Measurements from ENCODE around the gene ASAP2.

ASAP2 gene

GRCh38 chr2:9330612-9331270, 124.1 kb downstream of the ASAP2 start:
- H3K36me3 ChIP-seq (replicated peaks in 1 of 2; ENCODE audit: control insufficient read depth in 2 of 2, insufficient read depth in 2 of 2, low read length in 2 of 2) = peaks cover 18 to 91% of the 10 kb centered on the region in 2 donors
- H3K4me1 ChIP-seq (ENCODE audit: control insufficient read depth in 2 of 2, insufficient read depth in 1 of 2, low read depth in 1 of 2, low read length in 2 of 2) = peaks cover 0 to 2% of the 10 kb centered on the region in 2 donors
- H3K4me2 ChIP-seq (ENCODE audit: insufficient read depth, low read length, poor library complexity, severe bottlenecking) = no peak overlapping the region
- no peak overlapping the region for H3K23ac ChIP-seq (ENCODE audit: low read depth, low read length, poor library complexity)
- no peaks in the 10 kb centered on the region for H3K9me3 ChIP-seq (replicated peaks in 1 of 2; ENCODE audit: control insufficient read depth in 2 of 2, insufficient read depth in 1 of 2, low read depth in 1 of 2, low read length in 2 of 2)
- H2BK12ac ChIP-seq (ENCODE audit: low read length) = no peak overlapping the region
- H2BK15ac ChIP-seq (ENCODE audit: low read length) = no peak overlapping the region
- no peak overlapping the region for H3K4ac ChIP-seq (ENCODE audit: low read length)
- no peak overlapping the region for H3K27ac ChIP-seq (replicated peaks; ENCODE audit: low read length)
- no CpG with 5 or more reads among the region's 19 CpGs for WGBS, 2 donors (ENCODE audit: extremely low coverage in 2 of 2, insufficient read length in 2 of 2, insufficient replicate concordance in 1 of 2)
- no peak overlapping the region for H2AK5ac ChIP-seq (ENCODE audit: low read depth, low read length)
- H2BK5ac ChIP-seq (ENCODE audit: low read length) = no peak overlapping the region
- H2AFZ ChIP-seq (ENCODE audit: low read length) = no peak overlapping the region
- no peaks in the 10 kb centered on the region for H3K79me1 ChIP-seq (ENCODE audit: low read depth, low read length)
- no peak overlapping the region for H3K18ac ChIP-seq (ENCODE audit: low read length)
- peak overlapping the region; percentile 63 for H3K14ac ChIP-seq (ENCODE audit: low read length)
- no peak overlapping the region for H4K91ac ChIP-seq (ENCODE audit: low read depth, low read length, poor library complexity)
- no peak overlapping the region for H4K8ac ChIP-seq (ENCODE audit: low read depth, low read length)
- DNase-seq (ENCODE audit: low spot score) = no peak
- H3K4me3 ChIP-seq (ENCODE audit: low read length in 2 of 2) = no peak overlapping the region
- H3K9ac ChIP-seq (ENCODE audit: low read depth, low read length, poor library complexity) = peak overlapping the region; percentile 12
- H3K27me3 ChIP-seq (ENCODE audit: control insufficient read depth in 3 of 3, insufficient read depth in 3 of 3, low read depth in 1 of 3, low read length in 3 of 3) = no peaks in the 10 kb centered on the region
- H2BK120ac ChIP-seq (ENCODE audit: low read depth, low read length) = no peak overlapping the region

DNA sequence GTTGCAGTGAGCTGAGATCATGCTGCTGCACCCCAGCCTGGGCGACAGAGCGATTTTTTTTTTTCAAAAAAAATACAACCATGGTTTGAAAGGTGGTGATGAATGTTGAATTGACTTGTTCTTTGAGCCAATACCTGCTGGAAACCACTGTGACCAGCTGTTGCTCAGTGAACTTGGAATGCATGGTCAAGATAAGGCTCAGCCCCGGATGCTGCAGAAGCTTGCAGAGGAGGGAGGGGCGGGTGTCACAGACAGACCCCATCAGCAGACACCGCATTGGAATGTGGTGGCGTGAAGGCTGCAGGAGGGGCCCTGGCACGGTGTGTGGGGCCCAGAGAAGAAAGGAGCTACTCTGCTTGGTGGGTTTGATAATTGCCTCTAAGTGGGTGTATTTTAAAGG, 125.1 kb downstream of the ASAP2 start:
- Histone ChIP-seq H3K36me3 (replicated peaks in 1 of 2; ENCODE audit: control insufficient read depth in 2 of 2, insufficient read depth in 2 of 2, low read length in 2 of 2) (peaks cover 20 to 94% of the 10 kb centered on the region in 2 donors), H3K4me3 (ENCODE audit: low read length in 2 of 2) (no peak overlapping the region), H3K4me2 (ENCODE audit: insufficient read depth, low read length, poor library complexity, severe bottlenecking) (no peak overlapping the region), H3K9me3 (replicated peaks in 1 of 2; ENCODE audit: control insufficient read depth in 2 of 2, insufficient read depth in 1 of 2, low read depth in 1 of 2, low read length in 2 of 2) (no peaks in the 10 kb centered on the region), H3K23ac (ENCODE audit: low read depth, low read length, poor library complexity) (no peak overlapping the region), H2BK120ac (ENCODE audit: low read depth, low read length) (no peak overlapping the region), H3K9ac (ENCODE audit: low read depth, low read length, poor library complexity) (no peak overlapping the region), H2BK5ac (ENCODE audit: low read length) (no peak overlapping the region), H3K18ac (ENCODE audit: low read length) (no peak overlapping the region), H2AK5ac (ENCODE audit: low read depth, low read length) (no peak overlapping the region), H3K27ac (replicated peaks; ENCODE audit: low read length) (no peak overlapping the region), H4K8ac (ENCODE audit: low read depth, low read length) (no peak overlapping the region), H2AFZ (ENCODE audit: low read length) (no peak overlapping the region), H4K91ac (ENCODE audit: low read depth, low read length, poor library complexity) (no peak overlapping the region), H3K27me3 (ENCODE audit: control insufficient read depth in 3 of 3, insufficient read depth in 3 of 3, low read depth in 1 of 3, low read length in 3 of 3) (no peaks in the 10 kb centered on the region), H3K14ac (ENCODE audit: low read length) (no peak overlapping the region), H3K79me1 (ENCODE audit: low read depth, low read length) (no peaks in the 10 kb centered on the region), H3K4me1 (ENCODE audit: control insufficient read depth in 2 of 2, insufficient read depth in 1 of 2, low read depth in 1 of 2, low read length in 2 of 2) (peaks cover 0 to 2% of the 10 kb centered on the region in 2 donors), H2BK15ac (ENCODE audit: low read length) (no peak overlapping the region), H3K4ac (ENCODE audit: low read length) (no peak overlapping the region), H2BK12ac (ENCODE audit: low read length) (no peak overlapping the region)
- DNase-seq (ENCODE audit: low spot score) = no peak
- no CpG with 5 or more reads among the region's 7 CpGs for WGBS, 2 donors (ENCODE audit: extremely low coverage in 2 of 2, insufficient read length in 2 of 2, insufficient replicate concordance in 1 of 2)

DNA sequence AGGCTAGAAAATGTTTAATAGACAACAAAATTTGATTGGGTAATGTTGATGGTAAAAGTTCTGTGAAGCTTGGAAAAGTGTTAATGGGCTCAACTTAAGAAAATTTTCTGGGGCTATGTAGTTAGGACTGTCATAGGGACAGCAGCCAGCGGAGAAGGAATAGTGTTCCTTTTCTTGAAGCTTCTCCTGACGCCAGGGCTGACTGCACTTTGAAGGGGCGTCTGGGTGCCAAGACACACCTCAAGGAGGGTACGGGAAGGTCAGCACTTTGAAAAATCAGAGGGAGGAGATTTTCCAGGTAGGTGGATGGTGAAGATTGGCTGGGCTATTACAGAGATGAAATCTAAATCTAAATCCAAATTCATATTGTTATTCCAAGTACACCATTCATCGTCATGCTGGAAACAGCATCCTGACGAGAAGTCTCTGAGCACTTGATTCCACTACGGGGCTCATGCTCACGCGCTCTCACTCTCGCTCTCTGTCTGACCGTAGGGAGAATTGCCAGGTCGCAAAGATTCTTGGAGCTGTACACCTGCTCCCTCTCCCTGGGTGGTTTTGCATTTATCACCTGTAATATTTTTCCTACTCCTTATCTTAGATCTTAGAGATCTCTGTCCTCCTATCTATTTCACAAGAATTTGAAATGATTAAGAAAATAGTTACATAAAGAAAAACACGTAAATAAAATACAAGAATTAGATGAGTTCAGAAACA, 125.7 kb downstream of the ASAP2 start:
- no CpG with 5 or more reads among the region's 13 CpGs for WGBS, 2 donors (ENCODE audit: extremely low coverage in 2 of 2, insufficient read length in 2 of 2, insufficient replicate concordance in 1 of 2)
- no peaks in the 10 kb centered on the region for H3K9me3 ChIP-seq (replicated peaks in 1 of 2; ENCODE audit: control insufficient read depth in 2 of 2, insufficient read depth in 1 of 2, low read depth in 1 of 2, low read length in 2 of 2)

DNA sequence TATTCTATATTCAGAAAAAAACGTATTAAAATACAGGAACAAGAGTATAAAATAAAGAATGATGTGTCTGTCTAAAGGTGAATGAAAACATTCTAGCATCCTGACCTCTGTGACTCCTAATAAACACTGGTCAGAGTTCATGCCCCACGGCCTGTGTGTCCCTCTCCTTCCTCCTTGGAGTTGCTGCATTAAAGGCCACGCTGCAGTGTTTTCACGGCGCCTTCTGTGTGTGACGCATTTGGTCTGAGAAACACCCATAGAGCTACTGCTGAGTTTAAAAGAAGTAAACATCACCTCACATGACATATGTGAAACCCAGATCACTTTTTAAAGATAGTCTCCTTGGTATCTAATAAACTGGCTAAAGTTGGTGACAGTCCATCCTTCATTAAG, 126.2 kb downstream of the ASAP2 start:
- Histone ChIP-seq H3K14ac (ENCODE audit: low read length) (no peak overlapping the region), H2BK120ac (ENCODE audit: low read depth, low read length) (no peak overlapping the region), H3K4me2 (ENCODE audit: insufficient read depth, low read length, poor library complexity, severe bottlenecking) (no peak overlapping the region), H3K4me1 (ENCODE audit: control insufficient read depth in 2 of 2, insufficient read depth in 1 of 2, low read depth in 1 of 2, low read length in 2 of 2) (peaks cover 0 to 2% of the 10 kb centered on the region in 2 donors), H2AFZ (ENCODE audit: low read length) (no peak overlapping the region), H3K27me3 (ENCODE audit: control insufficient read depth in 3 of 3, insufficient read depth in 3 of 3, low read depth in 1 of 3, low read length in 3 of 3) (no peaks in the 10 kb centered on the region), H3K4me3 (ENCODE audit: low read length in 2 of 2) (no peak overlapping the region), H3K9me3 (replicated peaks in 1 of 2; ENCODE audit: control insufficient read depth in 2 of 2, insufficient read depth in 1 of 2, low read depth in 1 of 2, low read length in 2 of 2) (no peaks in the 10 kb centered on the region), H3K18ac (ENCODE audit: low read length) (no peak overlapping the region), H3K27ac (replicated peaks; ENCODE audit: low read length) (no peak overlapping the region), H2AK5ac (ENCODE audit: low read depth, low read length) (no peak overlapping the region), H3K4ac (ENCODE audit: low read length) (no peak overlapping the region), H3K9ac (ENCODE audit: low read depth, low read length, poor library complexity) (no peak overlapping the region), H3K23ac (ENCODE audit: low read depth, low read length, poor library complexity) (no peak overlapping the region), H4K91ac (ENCODE audit: low read depth, low read length, poor library complexity) (no peak overlapping the region), H4K8ac (ENCODE audit: low read depth, low read length) (no peak overlapping the region), H3K79me1 (ENCODE audit: low read depth, low read length) (no peaks in the 10 kb centered on the region), H2BK12ac (ENCODE audit: low read length) (no peak overlapping the region), H2BK5ac (ENCODE audit: low read length) (no peak overlapping the region), H2BK15ac (ENCODE audit: low read length) (no peak overlapping the region), H3K36me3 (replicated peaks in 1 of 2; ENCODE audit: control insufficient read depth in 2 of 2, insufficient read depth in 2 of 2, low read length in 2 of 2) (peaks cover 20 to 94% of the 10 kb centered on the region in 2 donors)
- no peak for DNase-seq (ENCODE audit: low spot score)
- WGBS, 2 donors (ENCODE audit: extremely low coverage in 2 of 2, insufficient read length in 2 of 2, insufficient replicate concordance in 1 of 2) = no CpG with 5 or more reads among the region's 6 CpGs

More for the DNA sequence above, 125.7 kb downstream of the ASAP2 start:
- Histone ChIP-seq H2AK5ac (ENCODE audit: low read depth, low read length) (no peak overlapping the region), H2BK12ac (ENCODE audit: low read length) (no peak overlapping the region), H3K27ac (replicated peaks; ENCODE audit: low read length) (no peak overlapping the region), H2BK5ac (ENCODE audit: low read length) (no peak overlapping the region), H3K27me3 (ENCODE audit: control insufficient read depth in 3 of 3, insufficient read depth in 3 of 3, low read depth in 1 of 3, low read length in 3 of 3) (no peaks in the 10 kb centered on the region), H3K4me2 (ENCODE audit: insufficient read depth, low read length, poor library complexity, severe bottlenecking) (no peak overlapping the region), H3K14ac (ENCODE audit: low read length) (no peak overlapping the region), H2BK120ac (ENCODE audit: low read depth, low read length) (no peak overlapping the region), H3K4ac (ENCODE audit: low read length) (no peak overlapping the region), H3K23ac (ENCODE audit: low read depth, low read length, poor library complexity) (no peak overlapping the region), H4K8ac (ENCODE audit: low read depth, low read length) (no peak overlapping the region), H3K18ac (ENCODE audit: low read length) (no peak overlapping the region), H3K79me1 (ENCODE audit: low read depth, low read length) (no peaks in the 10 kb centered on the region), H3K4me3 (ENCODE audit: low read length in 2 of 2) (no peak overlapping the region), H3K36me3 (replicated peaks in 1 of 2; ENCODE audit: control insufficient read depth in 2 of 2, insufficient read depth in 2 of 2, low read length in 2 of 2) (peaks cover 20 to 95% of the 10 kb centered on the region in 2 donors), H3K4me1 (ENCODE audit: control insufficient read depth in 2 of 2, insufficient read depth in 1 of 2, low read depth in 1 of 2, low read length in 2 of 2) (peaks cover 0 to 2% of the 10 kb centered on the region in 2 donors), H2AFZ (ENCODE audit: low read length) (no peak overlapping the region), H4K91ac (ENCODE audit: low read depth, low read length, poor library complexity) (no peak overlapping the region), H2BK15ac (ENCODE audit: low read length) (no peak overlapping the region), H3K9ac (ENCODE audit: low read depth, low read length, poor library complexity) (no peak overlapping the region)
- no peak for DNase-seq (ENCODE audit: low spot score)
